Measurements from ENCODE around the gene SP4.

Gene SP4

DNA sequence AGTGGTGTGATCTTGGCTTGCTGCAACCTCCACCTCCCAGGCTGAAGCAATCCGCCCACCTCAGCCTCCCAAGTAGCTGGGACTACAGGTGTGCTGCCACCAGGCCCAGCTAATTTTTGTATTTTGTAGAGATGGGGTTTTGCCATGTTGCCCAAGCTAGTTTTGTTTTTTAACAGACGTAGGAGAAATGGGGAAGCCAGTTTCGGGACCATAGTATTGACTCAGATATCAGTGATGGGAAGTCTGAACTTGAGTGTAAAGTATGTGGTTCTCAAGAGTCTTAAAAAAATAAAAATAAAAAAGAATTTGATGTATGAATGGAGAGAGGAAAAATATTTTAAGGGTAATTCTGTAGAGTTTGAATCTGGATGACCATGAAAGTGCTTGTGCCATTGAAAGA is 34.2 kb downstream of the SP4 start:
- peaks cover 8% of the 10 kb centered on the region for H3K9me3 Mint-ChIP-seq
- peaks cover 21% of the 10 kb centered on the region for H3K4me1 Mint-ChIP-seq (ENCODE audit: low read depth)
- intact Hi-C loops (cut with micrococcal nuclease), result no loop called here
- no peak overlapping the region for H3K27ac Mint-ChIP-seq
- no peaks in the 10 kb centered on the region for H3K27me3 Mint-ChIP-seq
- H3K36me3 Mint-ChIP-seq (ENCODE audit: low read depth), result peaks cover 14% of the 10 kb centered on the region
- no peak overlapping the region for H3K4me3 Mint-ChIP-seq

DNA sequence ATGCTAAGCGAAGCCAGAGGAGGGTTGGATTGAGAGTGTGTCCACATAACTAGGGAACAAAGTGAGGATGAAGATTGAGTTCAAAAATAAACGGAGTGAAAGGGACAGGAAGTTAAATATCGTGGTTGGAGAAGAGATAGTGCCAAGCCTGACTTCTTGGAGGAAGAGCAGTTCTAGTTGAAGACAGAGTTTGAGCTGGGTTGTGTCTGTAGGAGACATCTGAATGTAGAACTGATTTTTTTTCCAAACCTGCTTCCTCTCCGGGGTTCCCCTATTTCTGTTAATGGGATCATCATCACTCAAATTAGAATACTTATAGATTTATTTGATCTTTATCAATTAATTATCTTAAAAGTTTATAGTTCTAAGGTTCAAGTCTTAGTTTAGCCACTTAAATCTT is 35.6 kb downstream of the SP4 start:
- intact Hi-C loops (cut with micrococcal nuclease), result no loop called here
- Mint-ChIP-seq H3K27ac (no peak overlapping the region), H3K27me3 (no peaks in the 10 kb centered on the region), H3K36me3 (ENCODE audit: low read depth) (peaks cover 14% of the 10 kb centered on the region), H3K4me1 (ENCODE audit: low read depth) (peaks cover 21% of the 10 kb centered on the region), H3K9me3 (peaks cover 8% of the 10 kb centered on the region), H3K4me3 (no peak overlapping the region)

DNA sequence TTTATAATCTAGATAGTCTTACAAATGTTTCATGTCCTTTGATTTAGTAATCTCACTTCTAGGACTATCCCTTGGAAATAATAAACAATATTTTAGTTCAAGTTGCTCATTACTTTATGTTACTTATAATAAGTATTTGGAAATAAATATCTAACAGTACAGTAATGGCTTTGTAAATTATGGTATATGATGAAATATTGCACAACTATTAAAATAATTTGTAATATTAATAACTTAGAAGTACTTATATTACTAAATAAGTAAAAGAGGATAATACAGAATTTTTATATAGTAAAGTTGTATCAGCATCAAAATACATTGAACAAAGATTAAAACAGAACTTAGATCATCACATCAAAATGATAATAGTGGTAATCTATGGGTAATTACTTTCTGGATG is 41.1 kb downstream of the SP4 start:
- no peaks in the 10 kb centered on the region for H3K9me3 Mint-ChIP-seq
- intact Hi-C loops (cut with micrococcal nuclease), result no loop called here
- no peaks in the 10 kb centered on the region for H3K27me3 Mint-ChIP-seq
- no peak overlapping the region for H3K27ac Mint-ChIP-seq
- H3K4me1 Mint-ChIP-seq (ENCODE audit: low read depth), result no peaks in the 10 kb centered on the region
- no peak overlapping the region for H3K4me3 Mint-ChIP-seq
- no peaks in the 10 kb centered on the region for H3K36me3 Mint-ChIP-seq (ENCODE audit: low read depth)

DNA sequence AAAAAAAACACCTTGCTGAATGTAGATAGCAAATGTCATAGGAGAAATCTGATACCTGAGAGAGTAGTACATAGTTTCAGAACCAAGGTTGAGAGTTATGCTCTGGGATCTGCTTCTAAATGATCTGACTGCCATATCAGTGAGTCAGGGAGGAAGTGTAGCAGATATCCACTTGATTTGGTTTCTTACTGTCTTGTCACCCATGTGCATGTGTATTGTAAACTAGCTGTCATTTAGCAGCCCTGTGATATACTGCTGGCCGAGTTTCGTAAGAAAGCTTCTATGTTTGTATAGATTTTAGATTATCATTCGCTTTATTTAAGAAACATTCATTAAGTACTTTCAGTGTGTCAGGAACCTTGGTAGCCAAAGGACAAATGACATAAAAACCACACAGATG is 42.0 kb downstream of the SP4 start:
- Mint-ChIP-seq H3K4me3 (no peak overlapping the region), H3K27ac (no peak overlapping the region), H3K27me3 (no peaks in the 10 kb centered on the region), H3K9me3 (no peaks in the 10 kb centered on the region), H3K36me3 (ENCODE audit: low read depth) (no peaks in the 10 kb centered on the region), H3K4me1 (ENCODE audit: low read depth) (no peaks in the 10 kb centered on the region)
- intact Hi-C loops (cut with micrococcal nuclease), result no loop called here

DNA sequence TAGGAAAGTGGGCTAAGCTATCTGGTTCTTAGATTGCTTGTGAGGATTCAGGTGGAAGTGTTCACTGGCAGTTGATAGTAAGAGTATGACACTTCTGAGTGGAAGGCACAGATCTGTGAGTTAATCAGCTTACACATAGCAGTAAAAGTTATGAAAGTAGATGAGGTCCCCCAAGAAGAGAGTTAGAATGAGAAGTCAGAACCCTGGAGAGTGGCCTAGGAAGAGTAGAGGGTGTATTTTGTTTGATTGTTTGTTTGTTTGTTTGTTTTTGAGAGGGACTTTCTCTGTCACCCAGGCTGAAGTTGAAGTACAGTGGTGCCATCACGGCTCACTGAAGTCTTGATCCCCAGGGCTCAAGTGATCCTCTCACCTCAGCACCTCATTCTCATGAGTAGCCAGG is 44.1 kb downstream of the SP4 start:
- Mint-ChIP-seq H3K27ac (no peak overlapping the region), H3K36me3 (ENCODE audit: low read depth) (peaks cover 1% of the 10 kb centered on the region), H3K9me3 (no peaks in the 10 kb centered on the region), H3K4me3 (no peak overlapping the region), H3K27me3 (no peaks in the 10 kb centered on the region), H3K4me1 (ENCODE audit: low read depth) (no peaks in the 10 kb centered on the region)
- intact Hi-C loops (cut with micrococcal nuclease), result no loop called here

DNA sequence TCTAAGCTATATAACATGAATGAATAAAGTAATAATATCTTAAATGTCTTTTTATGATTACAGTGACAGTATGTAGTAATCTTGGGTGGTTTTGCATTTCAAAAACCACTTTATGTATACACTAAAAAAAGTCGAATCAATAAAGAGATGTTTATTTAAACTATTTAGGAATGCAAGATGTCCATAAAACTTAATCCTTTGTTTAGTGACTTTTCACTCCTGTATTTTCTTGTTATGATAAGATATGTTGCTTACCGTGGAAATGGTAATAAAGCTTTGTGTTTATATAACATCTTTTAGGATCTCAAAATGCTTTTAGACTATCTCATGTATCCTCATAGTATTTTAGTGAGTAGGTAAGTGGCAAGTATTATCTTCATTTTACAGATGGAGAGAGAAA is 48.5 kb downstream of the SP4 start:
- Mint-ChIP-seq H3K9me3 (no peaks in the 10 kb centered on the region), H3K36me3 (ENCODE audit: low read depth) (peaks cover 27% of the 10 kb centered on the region), H3K27me3 (no peaks in the 10 kb centered on the region), H3K4me1 (ENCODE audit: low read depth) (no peaks in the 10 kb centered on the region), H3K27ac (no peak overlapping the region), H3K4me3 (no peak overlapping the region)
- intact Hi-C loops (cut with micrococcal nuclease), result no loop called here

DNA sequence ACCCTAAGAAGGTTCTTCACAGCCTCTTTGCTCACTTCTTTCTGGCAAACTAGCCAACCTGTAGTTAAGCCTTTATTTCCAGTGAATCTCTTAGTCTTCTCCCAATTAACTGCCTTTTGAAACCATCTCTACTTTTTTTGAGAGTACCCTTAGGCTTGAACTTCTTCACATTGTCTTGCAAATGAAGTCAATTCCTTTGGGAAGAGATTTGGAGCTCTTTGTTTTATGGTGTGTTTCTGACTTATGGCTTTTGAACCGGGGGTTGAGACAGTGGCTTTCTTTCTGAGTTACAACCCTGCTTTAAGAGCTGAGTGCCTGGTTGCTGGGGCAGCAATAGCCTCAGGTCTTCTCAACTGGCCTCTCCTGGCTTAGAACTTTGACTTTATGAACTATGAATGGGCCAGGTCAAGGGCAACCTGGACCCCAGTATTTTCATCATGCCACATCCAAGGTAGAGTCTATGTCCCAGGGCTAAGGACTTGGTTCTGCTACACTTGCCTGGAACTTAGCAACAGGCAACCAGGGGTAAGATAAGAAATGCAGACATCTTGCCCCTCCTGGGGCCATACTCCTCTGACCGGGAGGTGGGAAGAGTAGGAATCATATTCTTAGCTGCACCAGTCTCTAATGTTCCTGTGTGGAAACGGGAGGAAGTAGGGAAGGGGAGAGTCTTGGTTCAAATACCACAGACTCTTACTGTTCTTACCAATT is 53.0 kb downstream of the SP4 start:
- Mint-ChIP-seq H3K4me3 (no peak overlapping the region), H3K36me3 (ENCODE audit: low read depth) (peaks cover 31% of the 10 kb centered on the region)
- intact Hi-C loops (cut with micrococcal nuclease), result no loop called here

DNA sequence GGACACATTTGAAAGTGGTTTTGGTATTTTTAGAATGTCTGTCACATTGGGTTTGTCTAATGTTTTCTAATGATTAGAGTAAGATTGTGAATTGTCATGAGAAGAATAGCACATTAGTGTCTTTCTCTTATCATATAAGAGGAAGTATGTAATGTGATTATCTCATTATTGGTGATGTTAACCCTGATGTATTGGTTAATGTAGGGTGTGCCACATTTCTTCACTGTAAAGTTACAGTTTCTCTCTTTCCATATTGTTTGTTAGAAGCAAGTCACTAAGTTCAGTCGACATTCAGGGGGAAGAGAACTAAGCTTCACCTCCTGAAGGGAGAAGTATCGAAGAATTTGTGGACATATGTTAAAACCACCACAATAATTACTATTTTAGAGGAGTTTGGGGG is 58.6 kb downstream of the SP4 start:
- H3K4me1 Mint-ChIP-seq (ENCODE audit: low read depth), result peaks cover 11% of the 10 kb centered on the region
- peaks cover 10% of the 10 kb centered on the region for H3K9me3 Mint-ChIP-seq
- H3K36me3 Mint-ChIP-seq (ENCODE audit: low read depth), result peaks cover 38% of the 10 kb centered on the region
- H3K27ac Mint-ChIP-seq, result no peak overlapping the region
- no peaks in the 10 kb centered on the region for H3K27me3 Mint-ChIP-seq
- no peak overlapping the region for H3K4me3 Mint-ChIP-seq
- intact Hi-C loops (cut with micrococcal nuclease), result no loop called here

More for the DNA sequence above, 53.0 kb downstream of the SP4 start:
- Mint-ChIP-seq H3K4me1 (ENCODE audit: low read depth) (no peaks in the 10 kb centered on the region), H3K27ac (no peak overlapping the region), H3K27me3 (no peaks in the 10 kb centered on the region), H3K9me3 (no peaks in the 10 kb centered on the region)

DNA sequence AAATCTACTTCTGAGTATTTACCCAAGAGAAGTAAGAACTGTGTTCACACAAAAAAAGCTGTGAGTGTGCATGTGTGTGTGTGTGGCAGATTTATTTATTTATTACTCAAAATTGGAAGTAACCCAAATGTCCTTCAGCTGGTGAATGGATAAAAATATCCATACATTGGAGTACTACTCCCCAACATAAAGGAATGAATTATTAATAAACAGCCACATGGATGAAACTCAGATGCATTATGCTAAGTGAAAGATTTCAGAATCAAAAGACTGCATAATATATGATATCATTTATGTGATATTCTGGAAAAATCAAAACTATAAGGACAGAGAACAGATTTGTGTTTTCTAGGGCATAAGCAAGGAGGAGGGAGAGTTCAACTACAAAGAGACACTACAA is 67.8 kb downstream of the SP4 start:
- peaks cover 22% of the 10 kb centered on the region for H3K36me3 Mint-ChIP-seq (ENCODE audit: low read depth)
- H3K4me1 Mint-ChIP-seq (ENCODE audit: low read depth), result no peaks in the 10 kb centered on the region
- intact Hi-C loops (cut with micrococcal nuclease), result no loop called here
- no peaks in the 10 kb centered on the region for H3K27me3 Mint-ChIP-seq
- no peak overlapping the region for H3K27ac Mint-ChIP-seq
- no peak overlapping the region for H3K4me3 Mint-ChIP-seq
- H3K9me3 Mint-ChIP-seq, result peaks cover 54% of the 10 kb centered on the region

DNA sequence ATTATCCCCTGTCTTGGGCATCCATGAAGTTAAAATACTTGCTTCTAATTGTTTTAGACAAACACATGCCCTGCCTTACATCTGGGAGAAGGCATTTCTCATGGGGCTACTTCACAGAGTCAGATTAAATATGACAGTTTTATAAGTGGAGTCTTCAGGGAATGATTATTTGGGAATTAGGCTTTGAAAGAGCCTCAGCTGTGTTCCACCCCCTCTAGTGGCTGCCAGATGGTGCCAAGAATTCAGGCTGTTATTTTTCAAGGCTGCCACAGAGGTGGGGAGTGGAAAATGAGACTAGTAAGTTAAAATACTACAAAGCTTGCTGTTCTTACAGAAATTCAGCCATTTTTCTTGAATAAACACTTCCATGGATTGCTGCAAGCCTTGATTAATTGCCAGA is 69.2 kb downstream of the SP4 start:
- H3K9me3 Mint-ChIP-seq, result peaks cover 44% of the 10 kb centered on the region
- no peaks in the 10 kb centered on the region for H3K4me1 Mint-ChIP-seq (ENCODE audit: low read depth)
- H3K27me3 Mint-ChIP-seq, result no peaks in the 10 kb centered on the region
- intact Hi-C loops (cut with micrococcal nuclease), result no loop called here
- H3K27ac Mint-ChIP-seq, result no peak overlapping the region
- peaks cover 10% of the 10 kb centered on the region for H3K36me3 Mint-ChIP-seq (ENCODE audit: low read depth)
- H3K4me3 Mint-ChIP-seq, result no peak overlapping the region

DNA sequence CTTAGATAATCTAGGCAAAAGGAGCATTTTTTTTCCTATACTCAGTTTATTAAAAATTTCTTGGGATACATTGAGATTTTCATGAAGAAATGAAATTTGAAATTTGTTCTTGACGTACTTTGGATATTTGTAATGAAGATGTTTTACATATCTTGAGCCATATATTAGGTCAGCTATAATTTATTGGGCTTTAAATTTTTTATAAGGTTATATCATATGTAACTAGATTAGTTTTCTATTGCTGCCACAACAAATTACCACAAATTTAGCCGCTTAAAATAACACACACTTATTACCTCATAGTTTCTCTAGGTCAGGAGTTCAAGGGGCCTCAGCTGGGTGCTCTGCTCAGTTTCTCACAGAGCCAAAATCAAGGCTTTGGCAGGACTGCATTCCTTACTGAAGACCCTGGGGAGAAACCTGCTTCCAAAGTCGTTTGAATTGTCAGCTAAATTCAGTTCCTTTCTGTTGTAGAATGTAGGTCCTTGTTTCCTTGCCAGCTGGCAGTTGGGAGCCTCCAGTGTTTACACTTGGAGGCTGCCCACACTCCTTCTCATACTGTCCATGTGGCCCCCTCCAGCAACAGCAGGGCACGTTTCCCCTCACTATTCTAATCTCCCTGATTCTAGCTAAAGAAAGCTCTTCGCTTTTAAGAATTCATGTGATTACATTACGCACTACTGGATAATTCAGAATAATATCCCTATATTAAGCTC is 72.4 kb downstream of the SP4 start:
- Mint-ChIP-seq H3K27me3 (no peaks in the 10 kb centered on the region), H3K9me3 (peaks cover 28% of the 10 kb centered on the region), H3K36me3 (ENCODE audit: low read depth) (no peaks in the 10 kb centered on the region), H3K4me1 (ENCODE audit: low read depth) (no peaks in the 10 kb centered on the region), H3K4me3 (no peak overlapping the region), H3K27ac (no peak overlapping the region)
- intact Hi-C loops (cut with micrococcal nuclease), result no loop called here

DNA sequence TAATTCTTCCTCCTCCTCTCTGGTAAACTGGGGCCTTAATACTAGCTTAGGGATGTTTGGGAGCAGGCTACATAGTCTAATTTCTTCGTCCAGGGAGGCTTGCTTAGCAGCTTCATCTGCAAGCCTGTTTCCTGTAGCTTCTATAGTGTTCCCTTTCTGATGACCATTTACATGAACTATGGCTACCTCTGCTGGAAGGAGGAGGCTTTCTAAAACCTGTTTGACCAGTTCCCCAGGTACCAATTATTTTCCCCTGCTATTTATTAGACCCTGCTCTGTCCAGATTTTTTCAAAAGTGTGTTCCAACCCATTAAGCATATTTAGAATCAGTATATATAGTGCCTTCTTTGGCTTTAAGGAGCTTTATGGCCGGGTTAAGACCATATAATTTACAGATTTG is 76.1 kb downstream of the SP4 start:
- Mint-ChIP-seq H3K9me3 (peaks cover 8% of the 10 kb centered on the region), H3K4me3 (no peak overlapping the region), H3K36me3 (ENCODE audit: low read depth) (no peaks in the 10 kb centered on the region), H3K27ac (no peak overlapping the region), H3K27me3 (no peaks in the 10 kb centered on the region), H3K4me1 (ENCODE audit: low read depth) (no peaks in the 10 kb centered on the region)
- intact Hi-C loops (cut with micrococcal nuclease), result no loop called here

DNA sequence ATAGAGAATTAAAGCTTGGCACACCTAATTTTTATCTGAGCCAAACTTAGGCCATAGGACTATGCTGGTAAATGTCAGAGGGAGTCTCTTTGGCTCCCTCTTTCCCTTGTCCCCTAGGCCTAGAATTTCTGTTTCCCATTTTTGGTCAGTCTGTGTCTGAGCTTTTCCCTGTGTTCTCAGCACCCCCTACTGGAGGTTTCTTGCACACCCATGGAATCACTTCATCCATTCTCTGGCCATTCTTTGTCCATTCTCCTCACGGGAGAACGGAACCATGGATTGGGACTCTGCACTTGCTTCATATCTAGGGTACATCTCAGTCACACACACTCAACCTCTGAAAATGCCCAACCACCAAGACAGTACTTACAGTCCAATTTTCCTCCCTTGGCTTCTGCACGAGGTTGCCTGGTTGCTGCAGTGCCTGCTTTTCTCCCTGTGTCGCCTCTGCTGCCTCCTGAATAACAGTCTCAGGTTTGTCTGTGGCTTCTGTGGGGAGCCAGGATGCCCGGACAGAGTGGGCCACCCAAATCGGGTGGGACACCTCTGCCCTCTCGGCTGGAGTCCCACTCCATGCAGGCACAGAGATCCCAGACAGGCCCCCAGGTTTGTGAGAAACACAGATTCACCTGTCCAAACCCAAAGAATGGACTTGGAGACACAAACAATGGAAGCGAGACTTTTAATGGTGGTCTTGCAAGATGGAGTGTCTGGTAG is 79.9 kb downstream of the SP4 start:
- Mint-ChIP-seq H3K36me3 (ENCODE audit: low read depth) (peaks cover 17% of the 10 kb centered on the region), H3K27ac (no peak overlapping the region), H3K4me3 (no peak overlapping the region), H3K9me3 (no peaks in the 10 kb centered on the region), H3K27me3 (no peaks in the 10 kb centered on the region), H3K4me1 (ENCODE audit: low read depth) (no peaks in the 10 kb centered on the region)
- intact Hi-C loops (cut with micrococcal nuclease), result loop anchor here (1.0 to 5.0 kb wide), 3 partner anchors 251 to 730 kb away; no protein-coding TSS in a partner anchor

DNA sequence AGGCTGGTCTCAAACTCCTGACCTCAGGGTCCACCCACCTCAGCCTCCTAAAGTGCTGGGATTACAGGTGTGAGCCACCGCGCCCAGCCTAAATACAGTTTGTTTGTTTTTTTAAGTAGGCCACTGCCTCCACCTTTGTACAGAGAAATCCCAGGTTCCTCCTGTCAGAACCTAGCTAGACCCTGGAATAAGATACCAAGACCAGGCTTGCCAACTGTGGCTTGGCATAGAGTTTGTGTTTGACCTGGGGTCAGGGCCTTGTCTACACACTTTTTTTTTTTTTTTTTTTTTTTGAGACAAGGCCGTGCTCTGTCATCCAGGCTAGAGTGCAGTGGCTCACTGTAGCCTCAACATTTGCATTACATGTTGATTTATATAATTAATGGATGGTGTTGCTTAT is 80.7 kb downstream of the SP4 start:
- no peaks in the 10 kb centered on the region for H3K4me1 Mint-ChIP-seq (ENCODE audit: low read depth)
- no peaks in the 10 kb centered on the region for H3K27me3 Mint-ChIP-seq
- no peak overlapping the region for H3K4me3 Mint-ChIP-seq
- intact Hi-C loops (cut with micrococcal nuclease), result loop anchor here (5.0 kb wide), 2 partner anchors 494 to 731 kb away; no protein-coding TSS in a partner anchor
- H3K9me3 Mint-ChIP-seq, result no peaks in the 10 kb centered on the region
- H3K36me3 Mint-ChIP-seq (ENCODE audit: low read depth), result peaks cover 17% of the 10 kb centered on the region
- no peak overlapping the region for H3K27ac Mint-ChIP-seq

Measured in dendritic cell treated with granulocyte-macrophage colony-stimulating factor and Interleukin-4, amounts not matched to agents 40 ng/mL and 50 ng/mL, for 4 days (primary cell).